ENCODE results near the gene PNLIPRP1.

The PNLIPRP1 gene

DNA sequence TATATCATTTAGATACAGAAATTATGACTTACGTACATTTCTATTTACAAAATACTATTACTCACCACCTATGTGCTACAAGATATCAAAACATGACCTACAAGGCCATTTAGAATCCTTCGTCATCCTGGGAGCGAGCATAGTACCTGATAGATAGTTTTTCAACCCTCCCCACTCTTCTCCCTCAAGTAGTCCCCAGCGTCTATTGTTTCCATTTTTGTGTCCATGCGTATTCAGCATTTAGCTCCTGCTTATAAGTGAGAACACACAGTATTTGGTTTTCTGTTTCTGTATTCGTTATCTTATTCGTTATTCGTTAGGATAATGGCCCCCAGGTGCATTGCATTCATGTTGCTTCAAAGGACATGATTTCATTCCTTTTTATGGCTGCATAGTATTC, 58.1 kb downstream of the PNLIPRP1 start:
- TF ChIP-seq TCF4 (CRISPR knock-in tag; IDR thresholded peaks at IDR 0.05; ENCODE audit: borderline replicate concordance) = no peak
- no peak for TF ChIP-seq ISL1 (CRISPR knock-in tag; IDR thresholded peaks at IDR 0.05)
- no peak for TF ChIP-seq PPARA (CRISPR knock-in tag; IDR thresholded peaks at IDR 0.05; ENCODE audit: borderline replicate concordance)
- TF ChIP-seq GLIS3 (CRISPR knock-in tag; IDR thresholded peaks at IDR 0.05) = no peak
- TF ChIP-seq SNAI2 (CRISPR knock-in tag; IDR thresholded peaks at IDR 0.05) = no peak
- TF ChIP-seq TSHZ2 (CRISPR knock-in tag; IDR thresholded peaks at IDR 0.05) = no peak
- no peak for TF ChIP-seq TOX (CRISPR knock-in tag; IDR thresholded peaks at IDR 0.05; ENCODE audit: borderline replicate concordance)
- no peak for TF ChIP-seq ZC3H10 (CRISPR knock-in tag; IDR thresholded peaks at IDR 0.05)
- TF ChIP-seq, protein P1, sequence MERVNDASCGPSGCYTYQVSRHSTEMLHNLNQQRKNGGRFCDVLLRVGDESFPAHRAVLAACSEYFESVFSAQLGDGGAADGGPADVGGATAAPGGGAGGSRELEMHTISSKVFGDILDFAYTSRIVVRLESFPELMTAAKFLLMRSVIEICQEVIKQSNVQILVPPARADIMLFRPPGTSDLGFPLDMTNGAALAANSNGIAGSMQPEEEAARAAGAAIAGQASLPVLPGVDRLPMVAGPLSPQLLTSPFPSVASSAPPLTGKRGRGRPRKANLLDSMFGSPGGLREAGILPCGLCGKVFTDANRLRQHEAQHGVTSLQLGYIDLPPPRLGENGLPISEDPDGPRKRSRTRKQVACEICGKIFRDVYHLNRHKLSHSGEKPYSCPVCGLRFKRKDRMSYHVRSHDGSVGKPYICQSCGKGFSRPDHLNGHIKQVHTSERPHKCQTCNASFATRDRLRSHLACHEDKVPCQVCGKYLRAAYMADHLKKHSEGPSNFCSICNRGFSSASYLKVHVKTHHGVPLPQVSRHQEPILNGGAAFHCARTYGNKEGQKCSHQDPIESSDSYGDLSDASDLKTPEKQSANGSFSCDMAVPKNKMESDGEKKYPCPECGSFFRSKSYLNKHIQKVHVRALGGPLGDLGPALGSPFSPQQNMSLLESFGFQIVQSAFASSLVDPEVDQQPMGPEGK (CRISPR knock-in tag; IDR thresholded peaks at IDR 0.05; ENCODE audit: borderline replicate concordance) = no peak
- no peak for TF ChIP-seq ZNF565 (CRISPR knock-in tag; conservative IDR thresholded peaks at IDR 0.05; ENCODE audit: low read depth)
- TF ChIP-seq, protein P2, sequence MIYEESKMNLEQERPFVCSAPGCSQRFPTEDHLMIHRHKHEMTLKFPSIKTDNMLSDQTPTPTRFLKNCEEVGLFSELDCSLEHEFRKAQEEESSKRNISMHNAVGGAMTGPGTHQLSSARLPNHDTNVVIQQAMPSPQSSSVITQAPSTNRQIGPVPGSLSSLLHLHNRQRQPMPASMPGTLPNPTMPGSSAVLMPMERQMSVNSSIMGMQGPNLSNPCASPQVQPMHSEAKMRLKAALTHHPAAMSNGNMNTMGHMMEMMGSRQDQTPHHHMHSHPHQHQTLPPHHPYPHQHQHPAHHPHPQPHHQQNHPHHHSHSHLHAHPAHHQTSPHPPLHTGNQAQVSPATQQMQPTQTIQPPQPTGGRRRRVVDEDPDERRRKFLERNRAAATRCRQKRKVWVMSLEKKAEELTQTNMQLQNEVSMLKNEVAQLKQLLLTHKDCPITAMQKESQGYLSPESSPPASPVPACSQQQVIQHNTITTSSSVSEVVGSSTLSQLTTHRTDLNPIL (CRISPR knock-in tag; IDR thresholded peaks at IDR 0.05; ENCODE audit: low read depth) = no peak
- TF ChIP-seq, protein P3, sequence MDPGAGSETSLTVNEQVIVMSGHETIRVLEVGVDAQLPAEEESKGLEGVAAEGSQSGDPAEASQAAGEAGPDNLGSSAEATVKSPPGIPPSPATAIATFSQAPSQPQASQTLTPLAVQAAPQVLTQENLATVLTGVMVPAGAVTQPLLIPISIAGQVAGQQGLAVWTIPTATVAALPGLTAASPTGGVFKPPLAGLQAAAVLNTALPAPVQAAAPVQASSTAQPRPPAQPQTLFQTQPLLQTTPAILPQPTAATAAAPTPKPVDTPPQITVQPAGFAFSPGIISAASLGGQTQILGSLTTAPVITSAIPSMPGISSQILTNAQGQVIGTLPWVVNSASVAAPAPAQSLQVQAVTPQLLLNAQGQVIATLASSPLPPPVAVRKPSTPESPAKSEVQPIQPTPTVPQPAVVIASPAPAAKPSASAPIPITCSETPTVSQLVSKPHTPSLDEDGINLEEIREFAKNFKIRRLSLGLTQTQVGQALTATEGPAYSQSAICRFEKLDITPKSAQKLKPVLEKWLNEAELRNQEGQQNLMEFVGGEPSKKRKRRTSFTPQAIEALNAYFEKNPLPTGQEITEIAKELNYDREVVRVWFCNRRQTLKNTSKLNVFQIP (CRISPR knock-in tag; IDR thresholded peaks at IDR 0.05; ENCODE audit: borderline replicate concordance, low read depth) = no peak
- no peak for TF ChIP-seq ZNF8 (CRISPR knock-in tag; IDR thresholded peaks at IDR 0.05)
- no peak for TF ChIP-seq ZFP3 (CRISPR knock-in tag; IDR thresholded peaks at IDR 0.05)
- no peak for TF ChIP-seq CSDC2 (CRISPR knock-in tag; IDR thresholded peaks at IDR 0.05)
- no peak for TF ChIP-seq BACH2 (CRISPR knock-in tag; IDR thresholded peaks at IDR 0.05; ENCODE audit: borderline replicate concordance)
- TF ChIP-seq ZFP30 (CRISPR knock-in tag; IDR thresholded peaks at IDR 0.05) = no peak

DNA sequence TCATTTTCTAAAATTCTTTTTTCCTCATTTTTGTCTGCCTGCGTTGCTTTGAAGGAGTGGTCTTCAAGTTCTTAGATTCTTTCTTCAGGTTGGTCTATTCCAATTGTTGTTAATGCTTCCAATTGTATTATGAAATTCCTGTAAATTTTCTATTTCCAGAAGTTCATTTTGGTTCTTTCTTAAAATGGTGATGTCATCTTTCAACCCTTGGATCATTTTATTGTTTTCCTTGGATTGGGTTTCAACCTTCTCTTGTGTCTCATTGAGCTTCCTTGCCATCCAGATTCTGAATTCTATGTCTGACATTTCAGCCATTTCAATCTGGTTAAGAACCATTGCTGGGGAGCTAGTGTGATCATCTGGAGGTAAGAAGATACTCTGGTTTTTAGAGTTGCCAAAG, 63.1 kb downstream of the PNLIPRP1 start:
- TF ChIP-seq ARNTL (CRISPR knock-in tag; IDR thresholded peaks at IDR 0.05; ENCODE audit: borderline replicate concordance, low read depth) (no peak), OSR1 (CRISPR knock-in tag; IDR thresholded peaks at IDR 0.05) (no peak), PPARA (CRISPR knock-in tag; IDR thresholded peaks at IDR 0.05; ENCODE audit: borderline replicate concordance) (no peak), RARB (CRISPR knock-in tag; IDR thresholded peaks at IDR 0.05) (no peak), ZC3H10 (CRISPR knock-in tag; IDR thresholded peaks at IDR 0.05) (no peak), ESRRG (CRISPR knock-in tag; IDR thresholded peaks at IDR 0.05) (no peak), TCF4 (CRISPR knock-in tag; IDR thresholded peaks at IDR 0.05; ENCODE audit: borderline replicate concordance) (no peak), GLIS3 (CRISPR knock-in tag; IDR thresholded peaks at IDR 0.05) (no peak), TOX (CRISPR knock-in tag; IDR thresholded peaks at IDR 0.05; ENCODE audit: borderline replicate concordance) (no peak), CSDC2 (CRISPR knock-in tag; IDR thresholded peaks at IDR 0.05) (no peak)
- TF ChIP-seq, protein P2 (CRISPR knock-in tag; IDR thresholded peaks at IDR 0.05; ENCODE audit: low read depth) = no peak
- TF ChIP-seq, protein P1 (CRISPR knock-in tag; IDR thresholded peaks at IDR 0.05; ENCODE audit: borderline replicate concordance) = no peak
- TF ChIP-seq, protein P3 (CRISPR knock-in tag; IDR thresholded peaks at IDR 0.05; ENCODE audit: borderline replicate concordance, low read depth) = no peak
- no peak for ATAC-seq

More for the DNA sequence above, 58.1 kb downstream of the PNLIPRP1 start:
- no peak for ATAC-seq

Measured in SK-N-SH treated with all-trans-retinoic acid at 6 μM for 48 hours (cell line).